Left lobe of liver (tissue), 2 donors: Measurements from ENCODE around the gene SCNN1A. TPM values are rescaled to one million over a fixed set of nuclear protein-coding genes. Genes with fewer than 3 reads are reported as not detected.

ENCODE experiments used
- ATAC-seq: fragments of 200-7000 bp; cut with Tn5 transposase; one replicate; pipeline ENCODE4 v1.9.1; 2020; ENCODE audit warnings: mild to moderate bottlenecking, moderate library complexity
- DNase-seq: peaks from one replicate; pipeline ENCODE4 v3.0.0-alpha.2; 2020; ENCODE audit warnings: low spot score
- total RNA-seq: library from RNA; stranded (reverse); gene quantifications from one replicate; pipeline ENCODE4 v1.2.1, GENCODE V29; 2021
- donor health status: DM: no; HTN: no; CAD: no; lungs with moderate emphysema.
- donor health status: DM: no; HTN: yes; CAD: no.

SCNN1A gene
- total RNA-seq, 1 donor from 2014 or later: 6.8 TPM

GRCh38 chr12:6335451-6336078 is 39.8 kb downstream of the SCNN1A start:
- DNase-seq (peak; percentile 74), ATAC-seq (peak; percentile 53)

DNA sequence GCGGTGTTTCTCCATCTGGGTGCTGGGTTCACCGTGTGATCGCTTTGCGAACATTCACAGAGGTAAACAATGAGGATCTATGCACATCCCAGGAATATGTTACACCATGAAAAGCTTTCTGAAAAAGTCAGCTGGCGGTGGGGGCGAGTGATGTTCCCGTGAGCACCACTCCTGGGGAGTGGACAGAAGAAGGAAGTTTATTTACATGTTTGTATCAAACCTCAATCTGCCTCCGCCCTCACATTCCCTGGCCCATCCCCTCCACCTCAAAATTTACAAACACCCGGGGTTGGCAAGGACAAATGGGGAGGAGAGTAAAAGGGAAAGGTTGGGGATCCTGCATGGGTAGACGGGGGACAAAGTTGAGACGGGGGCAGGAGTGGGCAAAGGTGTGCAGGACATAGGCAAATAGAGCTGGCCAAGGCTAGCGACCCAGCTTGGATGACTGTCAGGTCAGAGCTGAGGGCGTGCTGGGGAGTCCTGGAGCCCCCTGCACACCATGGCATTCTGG is 40.4 kb downstream of the SCNN1A start:
- DNase-seq (peak; percentile 84), ATAC-seq (peak; percentile 15)

- DNase-seq: no peak
- ATAC-seq: no peak
Measured at GRCh38 chr12:6334359-6334758, 41.0 kb downstream of the SCNN1A start.

DNA sequence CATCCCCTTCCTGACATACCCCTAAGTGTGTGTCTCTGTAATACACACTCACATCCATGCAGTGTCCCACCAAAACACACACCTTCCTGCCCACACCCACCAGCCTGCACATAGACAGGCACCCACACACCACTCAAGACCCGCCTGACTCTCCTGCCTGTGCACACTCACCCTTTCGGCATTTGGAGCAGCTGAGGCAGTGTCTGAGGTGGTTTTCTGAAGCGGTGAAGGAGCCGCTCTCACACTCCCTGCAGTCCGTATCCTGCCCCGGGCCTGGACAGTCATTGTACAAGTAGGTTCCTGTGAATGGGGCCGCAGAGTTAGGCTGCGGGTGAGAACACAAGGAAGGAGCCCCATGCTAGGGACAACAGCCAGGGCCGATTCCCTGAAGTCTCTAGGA is 41.8 kb downstream of the SCNN1A start:
- ATAC-seq (no peak), DNase-seq (no peak)

DNA sequence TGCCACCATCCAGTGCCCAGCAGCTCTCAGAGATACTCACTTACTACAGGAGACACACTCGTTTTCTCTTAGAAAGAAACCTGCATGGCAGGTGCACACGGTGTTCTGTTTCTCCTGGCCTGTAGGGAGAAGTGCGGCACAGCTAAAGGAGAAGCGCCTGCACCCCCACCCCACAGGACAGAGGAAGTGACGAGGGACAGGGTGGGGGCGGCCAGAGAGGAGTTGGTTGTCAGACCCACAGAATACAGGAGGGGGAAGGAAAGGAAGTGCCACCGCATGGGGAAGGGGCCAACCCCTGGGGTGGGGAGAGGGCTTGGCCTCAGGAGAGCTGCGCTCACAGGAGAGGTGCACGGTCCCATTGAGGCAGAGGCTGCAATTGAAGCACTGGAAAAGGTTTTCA is 42.3 kb downstream of the SCNN1A start:
- ATAC-seq: no peak
- DNase-seq: no peak

DNA sequence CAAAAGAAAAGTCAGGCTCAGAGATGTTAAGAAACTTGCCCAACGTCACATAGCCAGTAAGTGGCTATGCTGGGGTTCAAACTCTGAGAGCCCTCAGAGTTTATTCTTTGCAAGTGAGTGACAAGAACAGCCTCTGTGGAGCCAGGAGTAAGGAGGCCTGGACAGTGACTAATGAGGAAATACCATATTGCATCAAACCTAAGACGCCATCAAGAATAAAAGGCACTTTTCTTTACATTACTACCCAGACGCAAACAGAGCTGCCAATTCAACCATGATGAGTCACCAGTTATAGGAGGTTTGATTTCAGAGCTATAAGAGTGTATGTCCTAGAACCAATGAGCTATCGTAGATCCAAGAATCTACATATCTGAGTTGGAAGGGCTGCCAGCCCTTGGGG is 42.9 kb downstream of the SCNN1A start:
- DNase-seq (no peak), ATAC-seq (no peak)

GRCh38 chr12:6330999-6331714 is 44.2 kb downstream of the SCNN1A start:
- no peak for DNase-seq
- no peak for ATAC-seq

DNA sequence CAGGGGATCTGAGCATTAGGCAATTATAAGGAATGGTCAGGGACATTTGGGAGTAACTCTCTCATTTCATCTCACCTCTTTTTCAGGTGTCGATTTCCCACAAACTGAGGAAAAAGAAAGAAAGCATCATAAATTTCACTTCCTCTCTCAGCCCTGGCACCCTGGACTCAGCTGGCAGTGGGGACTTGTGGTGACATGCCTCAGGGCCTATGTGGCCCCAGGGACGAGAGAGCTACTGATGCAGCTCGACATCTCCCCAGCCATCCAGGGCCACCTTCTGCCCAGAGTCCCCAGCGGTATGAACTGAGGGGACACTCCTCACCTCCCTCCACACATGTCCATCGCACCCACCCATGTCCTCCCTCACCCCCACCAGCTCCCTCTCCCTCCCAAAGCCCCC is 45.2 kb downstream of the SCNN1A start:
- ATAC-seq: no peak

DNA sequence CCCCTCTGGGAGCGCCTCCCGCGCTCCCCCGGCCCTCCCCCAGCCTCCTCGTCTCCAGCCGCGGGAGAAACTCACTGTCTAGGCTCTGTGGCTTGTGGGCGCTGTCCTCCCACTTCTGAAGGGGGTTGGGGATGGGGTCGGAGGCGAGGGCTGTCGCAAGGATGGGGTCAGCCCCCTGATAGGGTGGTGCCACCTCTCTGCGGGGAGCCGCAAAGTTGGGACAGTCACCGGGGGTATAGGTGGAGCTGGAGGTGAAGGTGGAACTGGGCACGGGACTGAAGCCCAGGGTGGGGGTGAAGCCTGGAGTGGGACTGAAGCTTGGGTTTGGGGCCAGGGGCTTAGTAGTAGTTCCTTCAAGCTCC is 45.7 kb downstream of the SCNN1A start:
- no peak for ATAC-seq
- DNase-seq: no peak

More for the DNA sequence above, 45.2 kb downstream of the SCNN1A start:
- DNase-seq: no peak

DNA sequence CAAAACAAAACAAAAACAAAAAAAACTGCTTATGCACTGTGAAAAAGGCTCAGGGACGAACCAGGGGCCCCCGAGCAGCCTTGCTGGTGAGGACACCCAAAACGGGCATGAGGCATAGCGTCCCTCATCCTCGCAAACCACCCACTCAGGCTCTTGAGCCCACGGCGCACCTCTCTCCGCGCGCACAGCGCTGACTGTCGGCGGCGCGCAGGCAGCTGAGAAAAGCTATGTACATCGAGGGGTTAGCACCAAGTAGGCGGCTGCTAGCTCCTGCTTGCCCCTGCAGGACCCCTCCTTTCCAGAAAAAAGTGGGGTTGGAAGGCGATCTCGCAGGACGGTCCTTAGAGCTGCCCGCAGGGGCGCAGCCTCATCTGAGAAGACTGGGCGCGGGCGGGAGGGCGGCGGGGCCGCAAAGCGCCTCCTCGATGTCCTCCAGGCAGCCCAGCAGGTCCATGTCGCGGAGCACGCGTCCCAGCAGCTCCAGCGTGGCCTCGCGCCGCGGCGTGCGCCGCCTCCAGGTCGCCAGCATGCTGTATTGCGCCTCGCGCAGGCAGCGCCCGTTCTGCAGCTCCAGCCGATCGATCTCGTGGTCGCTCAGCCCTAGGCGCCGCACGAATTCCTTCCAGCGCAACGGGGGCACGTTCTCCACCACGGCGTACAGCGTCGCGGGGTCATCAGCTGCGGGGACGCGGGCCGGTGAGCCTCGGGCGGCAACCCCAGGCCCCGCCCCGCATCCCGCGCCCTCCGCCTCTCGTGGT is 46.2 kb downstream of the SCNN1A start:
- DNase-seq (no peak), ATAC-seq (no peak)

DNA sequence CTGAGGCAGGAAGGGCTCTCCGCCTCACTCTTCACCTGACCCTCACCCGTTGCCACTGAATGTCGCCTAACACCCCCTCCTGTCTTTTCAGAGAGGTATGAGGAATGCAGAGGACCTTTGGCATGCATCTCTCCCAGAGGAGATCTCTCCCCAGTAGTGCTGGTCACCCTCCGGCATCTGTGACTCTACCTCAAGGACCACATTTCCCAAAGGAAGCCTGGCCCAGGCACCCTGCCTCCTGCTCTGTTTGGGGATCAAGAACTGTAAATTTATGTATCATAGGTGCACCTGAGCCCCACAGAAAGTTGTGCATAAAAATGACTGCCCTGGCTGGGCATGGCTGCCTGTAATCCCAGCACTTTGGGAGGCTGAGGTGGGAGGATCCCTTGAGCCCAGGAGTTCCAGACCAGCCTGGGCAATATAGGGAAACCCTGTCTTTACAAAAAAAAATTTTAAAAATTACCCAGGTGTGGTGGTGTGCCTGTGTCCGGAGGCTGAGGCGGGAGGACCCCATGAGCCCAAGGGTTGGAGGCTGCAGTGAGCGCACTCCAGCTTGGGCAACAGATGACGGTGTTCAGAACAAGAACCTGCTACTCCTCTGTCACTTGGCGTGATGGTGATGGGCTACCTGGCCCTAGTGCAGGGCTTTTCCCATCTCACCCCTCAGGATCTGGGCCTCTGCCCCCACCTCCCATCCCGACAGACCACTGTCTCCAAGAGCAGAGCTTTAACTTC is 47.2 kb downstream of the SCNN1A start:
- ATAC-seq: no peak

GRCh38 chr12:6327229-6328041 is 47.9 kb downstream of the SCNN1A start:
- DNase-seq: no peak

More for the DNA sequence above, 47.2 kb downstream of the SCNN1A start:
- DNase-seq: no peak

GRCh38 chr12:6326316-6327228 is 48.8 kb downstream of the SCNN1A start:
- DNase-seq (no peak), ATAC-seq (peak; percentile 54)

More at GRCh38 chr12:6327229-6328041, 47.9 kb downstream of the SCNN1A start:
- ATAC-seq: no peak

GRCh38 chr12:6324936-6325750 is 50.2 kb downstream of the SCNN1A start:
- ATAC-seq (peak; percentile 1), DNase-seq (no peak)

DNA sequence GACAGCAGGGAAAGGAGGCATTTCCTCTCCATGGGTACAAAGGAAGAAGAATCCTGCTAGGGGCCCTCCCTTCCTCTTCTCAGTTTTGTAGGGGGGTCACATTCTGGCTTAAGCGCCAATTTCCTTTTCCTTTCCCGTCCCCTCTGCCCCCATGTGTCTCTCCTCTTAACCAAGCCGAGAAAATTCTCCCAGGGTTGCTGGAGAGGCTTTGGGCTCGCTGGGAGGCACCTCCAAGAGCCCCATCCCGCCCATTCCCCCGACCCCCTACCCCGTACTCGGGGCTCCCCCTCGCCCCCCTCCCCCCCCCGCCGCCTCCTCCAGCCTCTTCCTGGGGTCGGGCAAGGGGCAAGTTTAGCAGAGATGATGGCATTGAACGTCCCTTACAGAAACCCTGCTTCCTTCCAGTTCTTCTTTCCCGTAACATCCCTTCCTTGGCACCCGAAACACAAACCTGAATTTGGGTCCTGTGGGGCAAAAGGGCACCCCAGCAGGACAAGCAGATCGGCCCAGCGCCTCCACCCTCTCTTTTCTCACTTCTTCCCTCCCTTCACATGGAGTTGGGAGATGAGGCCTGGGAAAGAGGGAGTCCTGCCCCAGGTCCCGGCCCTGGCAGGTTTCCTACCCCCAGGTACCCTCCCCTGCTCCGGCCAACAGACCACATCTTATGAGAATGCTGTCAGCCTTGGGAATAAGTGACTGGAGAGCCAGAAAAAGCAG is 51.2 kb downstream of the SCNN1A start:
- no peak for ATAC-seq
- DNase-seq: no peak

DNA sequence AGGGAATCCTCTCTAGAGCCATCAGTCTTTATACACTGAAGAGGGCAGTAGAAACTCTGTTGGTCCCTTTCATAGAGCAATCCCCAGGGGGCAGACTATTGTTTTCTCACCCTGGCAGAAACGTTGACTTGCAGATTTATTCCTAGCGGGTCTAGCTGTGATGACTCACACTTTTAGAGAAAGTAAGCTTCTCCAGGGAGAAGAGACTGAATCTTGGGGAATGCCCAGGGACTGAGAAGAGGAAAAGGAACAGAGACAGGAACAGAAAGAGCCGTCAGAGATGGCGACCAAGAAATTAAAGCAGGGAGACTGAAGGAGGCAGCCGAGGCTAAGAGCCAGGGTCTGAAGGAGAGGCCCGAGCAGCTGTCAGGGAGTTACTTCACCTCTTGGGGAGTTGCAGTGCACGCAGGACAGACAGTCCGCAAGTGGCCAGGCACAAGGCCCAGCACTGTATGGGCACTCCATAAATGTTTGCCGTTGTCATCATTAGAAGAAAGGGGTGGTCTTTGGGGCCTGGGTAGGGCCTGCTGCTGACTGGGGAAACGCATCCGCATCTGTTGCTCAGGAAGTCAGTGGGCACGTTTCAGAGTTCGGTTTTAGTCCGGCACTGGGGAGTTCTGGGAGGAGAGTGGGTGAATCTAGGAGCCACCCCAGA is 51.9 kb downstream of the SCNN1A start:
- ATAC-seq (peak; percentile 63), DNase-seq (no peak)

- no peak for ATAC-seq
- DNase-seq: no peak
Measured at GRCh38 chr12:6322969-6323339, 52.4 kb downstream of the SCNN1A start.
